Thyroid gland (tissue), 4 donors: Measurements from ENCODE around the gene VWCE.

ENCODE experiments used
- CTCF ChIP-seq, 6 experiments: fragments of 200-600 bp in 3 of 6; fragments of 450-650 bp in 3 of 6; sonication (generic) in 3 of 6; IDR thresholded peaks; one replicate each; pipeline ENCODE4 v1.5.1; 2016 to 2019; ENCODE audit warnings: antibody characterized with exemption in 6 of 6, mild to moderate bottlenecking in 2 of 6, inconsistent platforms in 1 of 6, moderate library complexity in 1 of 6
- POLR2A ChIP-seq, 2 donors: fragments of 450-650 bp; IDR thresholded peaks; one replicate each; pipeline ENCODE4 v1.6.1; 2017; ENCODE audit warnings: antibody characterized with exemption in 2 of 2, mild to moderate bottlenecking in 2 of 2, moderate library complexity in 1 of 2

- no peak for TF ChIP-seq POLR2A (IDR thresholded peaks at IDR 0.05)
- peak in 1 of 6 experiments; percentile 5 for TF ChIP-seq CTCF (IDR thresholded peaks at IDR 0.05)
Measured at GRCh38 chr11:61293867-61294716, 1.0 kb downstream of the VWCE start.
